ENCODE data around the gene SCAMP1.

Gene SCAMP1

GRCh38 chr5:78336698-78337097 lies 23.7 kb upstream of the SCAMP1 start:
- no peak overlapping the region for H3K4me3 ChIP-seq (ENCODE audit: low read depth, low read length)
- CTCF ChIA-PET: interaction anchor here (1.4 kb wide), 1 partner anchor 23 kb away, joined by 3 read pairs; the partner anchor contains the start of gene SCAMP1
- POLR2A ChIA-PET: no interaction called here
- no peak for DNase-seq (ENCODE audit: low read depth, low spot score)
- no peak for TF ChIP-seq CTCF (IDR thresholded peaks at IDR 0.05; ENCODE audit: insufficient read depth, low read length, missing control alignments)

GRCh38 chr5:78339617-78340436 lies 20.6 kb upstream of the SCAMP1 start:
- ChIA-PET CTCF (interaction anchor here (1.9 kb wide), 1 partner anchor 19 kb away, joined by 5 read pairs; no protein-coding TSS in a partner anchor), POLR2A (no interaction called here)
- no peak overlapping the region for H3K4me3 ChIP-seq (ENCODE audit: low read depth, low read length)
- no peak for TF ChIP-seq CTCF (IDR thresholded peaks at IDR 0.05; ENCODE audit: insufficient read depth, low read length, missing control alignments)
- DNase-seq (ENCODE audit: low read depth, low spot score): no peak

- CTCF ChIA-PET: no interaction called here
- no peak for DNase-seq (ENCODE audit: low read depth, low spot score)
- POLR2A ChIA-PET: interaction anchor here (0.6 kb wide), 1 partner anchor 185 kb away, joined by 3 read pairs; no protein-coding TSS in a partner anchor
- no peak for TF ChIP-seq CTCF (IDR thresholded peaks at IDR 0.05; ENCODE audit: insufficient read depth, low read length, missing control alignments)
- H3K4me3 ChIP-seq (ENCODE audit: low read depth, low read length): no peak overlapping the region
Observed at GRCh38 chr5:78341440-78341839, 19.0 kb upstream of the SCAMP1 start.

- POLR2A ChIA-PET: interaction anchor here (0.6 to 1.5 kb wide), 2 partner anchors 15 to 777 kb away, joined by 3 to 6 read pairs; partner anchors contain the start of gene SCAMP1
- no peak overlapping the region for H3K4me3 ChIP-seq (ENCODE audit: low read depth, low read length)
- TF ChIP-seq CTCF (IDR thresholded peaks at IDR 0.05; ENCODE audit: insufficient read depth, low read length, missing control alignments): no peak
- DNase-seq (ENCODE audit: low read depth, low spot score): no peak
- CTCF ChIA-PET: interaction anchor here (1.4 kb wide), 1 partner anchor 15 kb away, joined by 5 read pairs; the partner anchor contains the start of gene SCAMP1
Observed at GRCh38 chr5:78345485-78345884, 14.9 kb upstream of the SCAMP1 start.

- ChIA-PET CTCF (no interaction called here), POLR2A (no interaction called here)
- no peak for TF ChIP-seq CTCF (IDR thresholded peaks at IDR 0.05; ENCODE audit: insufficient read depth, low read length, missing control alignments)
- no peak for DNase-seq (ENCODE audit: low read depth, low spot score)
- no peak overlapping the region for H3K4me3 ChIP-seq (ENCODE audit: low read depth, low read length)
Observed at GRCh38 chr5:78353520-78353919, 6.9 kb upstream of the SCAMP1 start.

- CTCF ChIA-PET: no interaction called here
- TF ChIP-seq CTCF (IDR thresholded peaks at IDR 0.05; ENCODE audit: insufficient read depth, low read length, missing control alignments): no peak
- DNase-seq (ENCODE audit: low read depth, low spot score): no peak
- POLR2A ChIA-PET: no interaction called here
- no peak overlapping the region for H3K4me3 ChIP-seq (ENCODE audit: low read depth, low read length)
Observed at GRCh38 chr5:78354066-78354670, 6.2 kb upstream of the SCAMP1 start.

All from AG04449 (cell line).